ENCODE data around the gene HS2ST1.
A peak's percentile ranks its signal among the peaks of the same experiment; 100 is the strongest.
"Not testable (repeated sequence)": the region's sequence is repeated elsewhere in the genome, so short reads cannot be mapped to it uniquely, and the experiment has no call there.

HS2ST1 gene

DNA sequence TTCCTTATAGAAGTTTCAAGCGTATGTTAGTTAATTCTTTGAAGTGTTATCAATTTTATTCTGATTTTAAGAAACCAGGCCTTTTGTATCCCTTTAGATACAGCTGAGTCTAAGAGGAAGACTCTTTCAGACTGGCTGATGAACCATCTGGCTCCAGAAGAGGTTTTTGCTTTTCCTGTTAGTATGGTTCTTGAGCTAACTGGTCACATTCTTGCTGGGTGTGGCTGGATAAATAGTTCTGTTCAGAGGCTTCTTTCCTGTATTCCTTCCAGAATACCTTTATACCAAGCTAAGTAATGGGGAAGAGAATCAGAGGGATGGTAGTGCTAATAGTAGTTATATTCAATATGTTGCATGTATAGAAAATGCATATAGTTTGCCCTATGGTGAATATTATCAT lies 12.4 kb downstream of the HS2ST1 start:
- no peak for DNase-seq

DNA sequence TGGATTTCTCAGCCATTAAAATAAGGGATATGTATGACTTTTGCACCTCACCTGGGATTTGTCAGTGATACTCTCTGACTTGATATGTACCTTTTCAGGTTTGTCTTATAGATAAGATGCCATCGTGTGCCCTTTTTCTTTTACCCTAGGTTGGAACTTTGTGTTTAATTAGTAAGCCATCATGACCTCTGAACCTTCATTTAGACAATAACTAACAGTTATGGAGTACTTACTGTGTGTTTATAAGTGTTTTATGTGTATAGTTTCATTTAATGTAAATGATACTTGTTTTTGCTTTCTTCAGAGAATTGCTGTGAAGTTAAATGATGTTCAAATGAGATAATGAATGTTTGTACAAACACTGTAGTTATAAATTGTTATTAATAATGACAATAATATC lies 14.4 kb downstream of the HS2ST1 start:
- DNase-seq, result no peak

- DNase-seq, result no peak
Observed at GRCh38 chr1:86933051-86933450, 18.6 kb downstream of the HS2ST1 start.

DNA sequence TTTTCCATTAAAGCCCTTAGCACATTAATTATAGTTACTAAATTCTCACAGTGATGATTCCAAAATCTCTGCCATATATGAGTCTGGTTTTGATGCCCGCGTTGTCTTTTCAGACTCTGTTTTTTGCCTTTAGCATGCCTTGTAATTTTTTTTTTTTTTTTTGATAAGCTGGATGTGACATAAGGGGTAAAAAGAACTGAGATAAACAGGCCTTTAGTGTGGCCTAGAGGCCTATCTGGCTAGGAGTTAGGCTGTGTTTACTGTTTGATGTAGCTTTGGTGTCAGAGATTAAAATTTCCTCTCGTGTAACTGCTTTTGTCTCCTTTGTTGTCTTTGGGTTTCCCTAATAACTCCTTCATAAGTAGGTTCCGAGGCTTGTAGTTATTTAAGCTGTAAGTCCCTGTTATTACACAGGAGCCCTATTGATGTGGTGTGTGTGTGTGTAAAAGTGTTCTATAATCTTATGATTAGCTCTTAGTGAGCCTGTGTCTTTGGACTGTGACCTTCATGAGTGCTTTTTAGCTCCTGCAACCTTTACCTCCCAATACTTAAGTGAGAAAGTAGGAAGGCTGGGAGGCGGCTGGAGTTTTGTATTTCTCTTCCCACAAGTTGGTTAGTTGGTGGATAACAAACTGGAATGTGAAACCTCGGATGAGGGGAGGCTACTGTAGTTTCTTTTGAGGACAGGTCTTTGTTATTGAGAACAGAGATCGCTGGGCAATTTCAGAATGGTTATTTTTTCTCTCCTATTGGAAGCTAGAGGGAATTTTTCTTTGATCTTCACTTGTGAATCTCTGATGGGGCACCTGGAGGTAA lies 19.3 kb downstream of the HS2ST1 start:
- peak in 1 of 2 donors; percentile 9 for DNase-seq

GRCh38 chr1:86938450-86938849 lies 24.0 kb downstream of the HS2ST1 start:
- DNase-seq, result no peak

- no peak for DNase-seq
Observed at GRCh38 chr1:86938855-86939254, 24.4 kb downstream of the HS2ST1 start.

- no peak for DNase-seq
Observed at GRCh38 chr1:86939406-86939805, 25.0 kb downstream of the HS2ST1 start.

GRCh38 chr1:86940599-86940998 lies 26.2 kb downstream of the HS2ST1 start:
- no peak for DNase-seq

GRCh38 chr1:86942042-86942441 lies 27.6 kb downstream of the HS2ST1 start:
- DNase-seq, result no peak

DNA sequence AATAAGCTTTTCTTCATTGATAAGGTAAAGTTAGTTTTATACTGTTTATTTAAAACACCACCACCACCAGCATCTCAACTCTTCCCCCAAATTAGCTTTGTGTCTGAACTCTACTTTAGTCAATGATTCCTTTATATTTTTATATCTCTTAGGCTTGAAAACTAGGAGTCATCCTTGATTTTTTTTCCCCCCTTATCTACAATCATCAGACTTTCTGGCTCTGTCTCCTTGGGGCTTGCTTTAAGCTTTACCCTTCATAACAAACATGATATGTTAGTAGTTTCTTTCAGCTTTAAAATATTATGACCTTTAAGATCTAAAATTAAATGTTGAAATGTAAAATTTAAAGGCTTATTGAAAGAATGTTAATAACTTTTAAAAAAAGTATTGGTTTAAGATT lies 28.3 kb downstream of the HS2ST1 start:
- no peak for DNase-seq

GRCh38 chr1:86948212-86948611 lies 33.8 kb downstream of the HS2ST1 start:
- DNase-seq, result no peak

DNA sequence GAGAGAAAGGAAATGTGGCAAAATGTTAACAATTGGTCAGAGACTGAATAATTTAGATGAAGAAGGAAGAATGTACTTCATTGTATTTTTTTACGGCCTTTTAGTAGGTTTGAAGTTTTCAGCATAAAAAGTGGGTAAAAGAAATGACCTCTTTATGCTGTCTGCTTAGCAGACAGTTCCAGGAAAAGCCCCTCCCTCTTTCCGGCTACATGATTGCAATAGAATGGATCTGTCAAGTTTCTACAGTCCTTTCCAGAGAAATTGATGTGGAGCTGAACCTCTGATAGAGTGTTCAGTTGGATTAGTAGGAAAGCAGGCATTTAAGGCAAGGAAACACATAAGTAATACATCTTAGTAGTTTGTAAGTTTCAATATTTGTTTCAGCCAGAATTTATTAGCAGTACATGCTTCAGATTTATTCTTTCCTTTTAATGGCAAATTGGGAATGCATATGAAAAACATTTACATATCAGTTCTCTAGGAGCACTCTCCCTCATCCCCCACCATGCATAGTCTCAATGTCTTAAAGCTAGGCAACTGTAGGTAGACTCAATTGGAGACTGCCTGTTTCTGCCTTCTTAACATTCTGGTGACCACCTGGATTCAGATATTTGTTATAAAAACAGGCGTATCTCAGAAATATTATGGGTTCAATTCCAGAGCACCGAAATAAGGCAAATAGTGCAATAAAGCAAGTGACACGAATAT lies 36.4 kb downstream of the HS2ST1 start:
- no peak for DNase-seq

GRCh38 chr1:86951430-86951829 lies 37.0 kb downstream of the HS2ST1 start:
- no peak for DNase-seq

- DNase-seq, result no peak
Observed at GRCh38 chr1:86953167-86953566, 38.7 kb downstream of the HS2ST1 start.

GRCh38 chr1:86955678-86956077 lies 41.2 kb downstream of the HS2ST1 start:
- no peak for DNase-seq

GRCh38 chr1:86956221-86956620 lies 41.8 kb downstream of the HS2ST1 start:
- no peak for DNase-seq

- DNase-seq, result no peak
Observed at GRCh38 chr1:86957221-86957620, 42.8 kb downstream of the HS2ST1 start.

GRCh38 chr1:86960548-86960947 lies 46.1 kb downstream of the HS2ST1 start:
- no peak for DNase-seq

- not testable (repeated sequence) for DNase-seq
Observed at GRCh38 chr1:86963841-86964240, 49.4 kb downstream of the HS2ST1 start.

GRCh38 chr1:86965012-86965826 lies 50.8 kb downstream of the HS2ST1 start:
- peak; percentile 2 to 39 for DNase-seq

GRCh38 chr1:86965827-86966182 lies 51.4 kb downstream of the HS2ST1 start:
- DNase-seq, result no peak

DNA sequence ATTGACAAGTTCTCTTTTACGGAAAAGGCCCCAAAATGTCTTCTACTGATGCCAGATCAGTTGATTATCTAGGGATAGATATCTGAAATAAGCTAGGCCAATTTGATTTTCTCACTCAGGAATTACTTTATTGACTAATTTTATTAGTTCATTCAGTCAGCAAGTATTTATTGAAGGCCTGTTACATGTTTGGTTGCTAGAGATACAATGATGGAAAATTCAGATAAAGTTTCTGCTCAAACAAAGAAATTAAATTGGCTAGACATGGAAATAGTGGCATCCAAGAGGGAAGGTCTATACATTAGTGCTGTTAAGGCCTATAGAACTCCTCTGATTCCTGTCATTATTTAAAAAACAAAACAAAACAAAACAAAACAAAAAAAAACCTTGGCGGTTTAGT lies 56.5 kb downstream of the HS2ST1 start:
- DNase-seq, result no peak

- no peak for DNase-seq
Observed at GRCh38 chr1:86971778-86972177, 57.3 kb downstream of the HS2ST1 start.

- no peak for DNase-seq
Observed at GRCh38 chr1:86972262-86972661, 57.8 kb downstream of the HS2ST1 start.

Measured in CD4-positive, alpha-beta T cell treated with Interferon alpha-2 for 1 hour (primary cell).